ENCODE data around the gene ARHGAP32.

GRCh38 chr11:129167315-129167714, 24.8 kb downstream of the ARHGAP32 start:
- TF ChIP-seq CTCF (IDR thresholded peaks at IDR 0.05; ENCODE audit: low read depth, low read length) (no peak), POLR2A (IDR thresholded peaks at IDR 0.05; ENCODE audit: extremely low read depth, insufficient read length) (no peak), MAX (IDR thresholded peaks at IDR 0.05; ENCODE audit: low read depth, low read length) (no peak), MYC (IDR thresholded peaks at IDR 0.05; ENCODE audit: low read depth, low read length) (no peak)

Data from NB4 (cell line).